Measurements from ENCODE around the gene ETF1.

The ETF1 gene

DNA sequence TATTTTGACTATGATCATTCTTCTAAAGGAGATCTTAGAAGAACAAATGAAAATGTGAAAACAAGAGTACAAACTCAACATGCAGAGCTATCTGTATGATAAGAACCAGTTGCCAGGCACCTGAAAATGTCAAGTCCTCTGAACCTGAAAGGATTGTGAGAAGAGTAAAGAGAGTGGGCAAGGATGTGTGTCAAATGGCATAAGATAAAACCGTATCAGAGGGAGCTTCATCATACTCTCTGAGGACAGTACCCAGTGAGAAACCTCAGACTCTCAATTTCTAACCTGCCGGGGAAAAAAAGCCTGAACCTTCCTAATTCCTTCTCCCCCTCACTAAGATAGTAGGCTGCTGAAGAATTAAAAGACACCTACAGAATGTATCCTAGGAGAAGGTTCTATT is 6.8 kb downstream of the ETF1 start:
- TF ChIP-seq, protein P1, sequence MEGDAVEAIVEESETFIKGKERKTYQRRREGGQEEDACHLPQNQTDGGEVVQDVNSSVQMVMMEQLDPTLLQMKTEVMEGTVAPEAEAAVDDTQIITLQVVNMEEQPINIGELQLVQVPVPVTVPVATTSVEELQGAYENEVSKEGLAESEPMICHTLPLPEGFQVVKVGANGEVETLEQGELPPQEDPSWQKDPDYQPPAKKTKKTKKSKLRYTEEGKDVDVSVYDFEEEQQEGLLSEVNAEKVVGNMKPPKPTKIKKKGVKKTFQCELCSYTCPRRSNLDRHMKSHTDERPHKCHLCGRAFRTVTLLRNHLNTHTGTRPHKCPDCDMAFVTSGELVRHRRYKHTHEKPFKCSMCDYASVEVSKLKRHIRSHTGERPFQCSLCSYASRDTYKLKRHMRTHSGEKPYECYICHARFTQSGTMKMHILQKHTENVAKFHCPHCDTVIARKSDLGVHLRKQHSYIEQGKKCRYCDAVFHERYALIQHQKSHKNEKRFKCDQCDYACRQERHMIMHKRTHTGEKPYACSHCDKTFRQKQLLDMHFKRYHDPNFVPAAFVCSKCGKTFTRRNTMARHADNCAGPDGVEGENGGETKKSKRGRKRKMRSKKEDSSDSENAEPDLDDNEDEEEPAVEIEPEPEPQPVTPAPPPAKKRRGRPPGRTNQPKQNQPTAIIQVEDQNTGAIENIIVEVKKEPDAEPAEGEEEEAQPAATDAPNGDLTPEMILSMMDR (IDR thresholded peaks at IDR 0.05; ENCODE audit: borderline replicate concordance, control extremely low read depth, extremely low read depth, insufficient read depth, missing control alignments) = no peak
- no peak for DNase-seq (ENCODE audit: low spot score)
- in situ Hi-C loops (cut with MboI; ENCODE audit: low sequenced_read_pairs, unreplicated experiment) = no loop called here

DNA sequence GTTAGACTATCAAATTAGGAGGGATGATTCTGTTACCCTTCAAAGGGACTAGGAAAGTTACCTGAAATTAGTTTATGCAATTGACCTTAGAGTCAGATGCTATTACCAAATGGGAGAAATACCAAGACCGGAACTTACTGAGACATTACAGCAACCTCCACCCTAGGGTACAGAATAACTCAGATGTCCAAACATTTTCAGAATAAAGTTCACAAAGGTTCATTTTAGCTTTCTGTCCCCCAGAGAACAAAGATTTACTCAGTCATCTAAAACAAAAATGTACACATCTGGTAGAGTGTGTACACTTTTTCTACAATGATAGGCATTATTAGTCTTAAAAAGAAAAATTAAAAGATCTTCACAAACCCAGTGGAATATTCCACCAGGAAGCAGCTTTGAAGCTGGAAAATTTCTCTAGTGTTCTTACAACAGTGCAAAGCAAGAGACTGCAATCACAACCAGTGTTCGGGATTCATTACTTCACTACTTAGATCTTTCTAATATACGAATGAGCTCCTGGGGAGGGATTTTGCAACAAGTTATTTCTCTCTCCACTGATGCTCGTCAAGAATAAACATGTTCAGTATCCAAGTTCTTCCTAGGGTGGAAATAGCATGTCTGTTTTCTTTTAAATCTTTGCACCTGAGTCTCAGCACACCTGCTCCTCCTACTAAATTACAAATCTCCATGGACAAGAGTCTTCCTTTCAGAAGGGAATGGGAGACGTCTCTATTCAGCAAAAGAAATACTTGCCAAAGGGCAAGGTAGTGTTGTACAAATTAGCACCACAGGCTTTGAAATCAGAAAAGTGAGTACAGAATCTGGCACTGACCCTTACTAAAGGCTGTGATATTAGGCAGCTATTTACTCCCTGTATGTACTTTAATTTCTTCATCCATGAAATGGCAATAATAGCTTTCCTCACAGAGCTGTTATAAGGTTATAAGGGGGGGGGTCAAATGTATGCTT is 8.8 kb downstream of the ETF1 start:
- DNase-seq (ENCODE audit: low spot score) = no peak

DNA sequence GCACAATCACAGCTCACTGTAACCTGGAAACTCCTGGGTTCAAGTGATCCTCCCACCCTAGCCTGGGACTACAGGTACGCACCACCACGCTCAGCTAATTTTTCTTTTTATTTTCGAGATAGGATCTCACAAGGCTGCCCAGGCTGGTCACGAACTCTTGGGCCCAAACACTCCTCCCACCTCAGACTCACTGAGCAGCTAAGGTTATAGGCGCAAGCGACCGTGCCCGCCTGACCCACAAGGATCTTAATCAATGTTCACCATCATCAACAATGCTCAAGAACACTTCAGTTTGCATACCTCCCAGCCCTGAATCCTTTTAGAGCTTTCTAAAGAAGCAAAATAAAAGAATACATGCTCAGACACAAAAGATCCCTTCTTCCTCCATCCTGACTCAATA is 13.2 kb downstream of the ETF1 start:
- no peak for DNase-seq (ENCODE audit: low spot score)
- TF ChIP-seq, protein P1 (IDR thresholded peaks at IDR 0.05; ENCODE audit: borderline replicate concordance, control extremely low read depth, extremely low read depth, insufficient read depth, missing control alignments) = no peak
- in situ Hi-C loops (cut with MboI; ENCODE audit: low sequenced_read_pairs, unreplicated experiment) = no loop called here

More for the DNA sequence above, 8.8 kb downstream of the ETF1 start:
- TF ChIP-seq, protein P1 (IDR thresholded peaks at IDR 0.05; ENCODE audit: borderline replicate concordance, control extremely low read depth, extremely low read depth, insufficient read depth, missing control alignments) = no peak
- in situ Hi-C loops (cut with MboI; ENCODE audit: low sequenced_read_pairs, unreplicated experiment) = no loop called here

DNA sequence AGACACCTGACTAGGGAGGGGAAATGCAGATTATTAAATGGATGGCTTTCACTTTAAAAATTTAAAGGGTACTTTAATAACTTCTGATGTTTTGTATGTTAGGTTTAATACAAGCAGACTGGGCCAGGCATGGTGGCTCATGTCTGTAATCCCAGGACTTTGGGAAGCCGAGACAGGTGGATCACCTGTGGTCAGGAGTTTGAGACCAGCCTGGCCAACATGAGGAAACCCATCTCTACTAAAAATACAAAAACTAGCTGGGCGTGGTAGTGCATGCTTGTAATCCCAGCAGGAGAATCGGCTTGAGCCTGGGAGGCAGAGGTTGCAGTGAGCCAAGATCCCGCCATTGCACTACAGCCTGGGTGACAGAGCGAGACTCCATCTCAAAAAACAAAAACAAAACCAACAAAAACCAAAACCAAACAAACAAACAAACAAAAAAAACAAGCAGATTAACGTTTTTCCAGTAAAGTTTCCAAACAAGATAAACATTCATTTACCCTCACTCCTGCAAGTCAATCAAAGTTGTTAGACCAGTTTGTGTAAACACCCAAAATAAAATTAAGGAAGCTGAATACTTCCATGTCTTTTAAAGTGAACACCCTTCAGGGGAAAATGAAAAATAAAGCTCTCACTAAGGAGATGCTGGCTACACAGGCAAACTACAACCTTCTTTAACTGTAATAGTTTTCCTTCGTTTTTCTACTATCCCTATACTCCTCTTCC is 14.1 kb downstream of the ETF1 start:
- no peak for DNase-seq (ENCODE audit: low spot score)
- TF ChIP-seq, protein P1 (IDR thresholded peaks at IDR 0.05; ENCODE audit: borderline replicate concordance, control extremely low read depth, extremely low read depth, insufficient read depth, missing control alignments) = no peak
- in situ Hi-C loops (cut with MboI; ENCODE audit: low sequenced_read_pairs, unreplicated experiment) = no loop called here

DNA sequence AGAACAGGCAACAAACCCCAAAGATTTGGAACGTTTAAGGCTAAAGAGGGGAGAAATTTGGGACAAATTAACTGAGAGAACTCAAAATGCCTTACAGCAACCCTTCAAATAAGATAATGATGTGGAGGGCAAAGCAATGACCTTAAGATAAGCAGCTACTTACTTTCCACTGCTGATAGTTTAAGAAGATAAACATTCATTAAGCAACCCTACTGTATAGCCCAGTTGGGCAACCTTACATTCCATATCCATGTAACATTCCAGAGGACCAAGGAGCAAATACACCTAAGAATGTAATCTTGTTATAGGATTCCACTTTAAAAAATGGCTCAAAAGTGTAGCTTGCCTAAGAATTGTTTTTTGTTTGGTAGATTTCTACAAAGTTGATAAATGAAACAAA is 14.8 kb downstream of the ETF1 start:
- TF ChIP-seq, protein P1 (IDR thresholded peaks at IDR 0.05; ENCODE audit: borderline replicate concordance, control extremely low read depth, extremely low read depth, insufficient read depth, missing control alignments) = no peak
- in situ Hi-C loops (cut with MboI; ENCODE audit: low sequenced_read_pairs, unreplicated experiment) = no loop called here
- no peak for DNase-seq (ENCODE audit: low spot score)

DNA sequence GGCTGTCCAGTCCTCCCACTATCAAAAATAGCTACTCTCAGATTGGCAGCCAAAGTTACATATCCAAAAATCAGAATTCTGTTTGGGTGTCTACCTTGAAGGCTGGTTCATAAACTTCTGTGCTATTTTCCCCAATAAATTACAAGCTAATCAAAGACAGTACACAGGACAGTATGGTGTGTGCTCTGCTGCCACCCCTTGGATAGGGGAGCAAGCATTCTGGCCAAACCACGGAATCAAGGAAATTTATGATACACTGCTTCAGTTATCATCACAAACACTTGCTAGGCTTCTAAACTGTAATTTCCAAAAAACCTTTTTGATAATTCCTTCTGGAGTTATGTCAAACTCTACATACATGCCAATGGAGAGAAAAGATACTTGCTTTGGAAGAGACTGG is 15.9 kb downstream of the ETF1 start:
- in situ Hi-C loops (cut with MboI; ENCODE audit: low sequenced_read_pairs, unreplicated experiment) = no loop called here

More for the DNA sequence above, 15.9 kb downstream of the ETF1 start:
- TF ChIP-seq, protein P1 (IDR thresholded peaks at IDR 0.05; ENCODE audit: borderline replicate concordance, control extremely low read depth, extremely low read depth, insufficient read depth, missing control alignments) = no peak
- no peak for DNase-seq (ENCODE audit: low spot score)

Measured in GM13976 (cell line).